Activated CD8-positive, alpha-beta memory T cell treated with anti-CD3 and anti-CD28 coated beads, Interleukin-2, amount 10 ng/mL, durations not matched to agents 7 days and 5 days (primary cell): ENCODE data around the gene PDGFA. TPM values are rescaled to one million over a fixed set of nuclear protein-coding genes. Genes with fewer than 3 reads are reported as not detected.

ENCODE experiments used
- ATAC-seq: fragments of 150-1000 bp; cut with Tn5 transposase; one replicate; pipeline ENCODE4 v1.10.0; 2021; ENCODE audit warnings: moderate library complexity
- CTCF ChIA-PET: fragments of 350-600 bp; sonication (Branson Sonifier 250); formaldehyde crosslinking; loops from one replicate; lab custom pipeline; 2021; ENCODE audit warnings: antibody characterized with exemption; lab: Charles Lee
- DNase-seq: peaks from one replicate; pipeline ENCODE4 v3.0.0-alpha.2; 2020
- H3K27ac Mint-ChIP-seq: one replicate; pipeline ENCODE4 v1.8.0; 2021; ENCODE audit warnings: mild to moderate bottlenecking, mixed read lengths
- H3K27me3 Mint-ChIP-seq: one replicate; pipeline ENCODE4 v1.8.0; 2021; ENCODE audit warnings: mixed read lengths
- H3K36me3 Mint-ChIP-seq: one replicate; pipeline ENCODE4 v1.8.0; 2021; ENCODE audit warnings: mild to moderate bottlenecking, mixed read lengths
- H3K4me1 Mint-ChIP-seq: one replicate; pipeline ENCODE4 v1.8.0; 2021; ENCODE audit warnings: mixed read lengths
- H3K4me3 Mint-ChIP-seq: one replicate; pipeline ENCODE4 v1.8.0; 2021; ENCODE audit warnings: mild to moderate bottlenecking, moderate library complexity, mixed read lengths
- H3K9me3 Mint-ChIP-seq: one replicate; pipeline ENCODE4 v1.8.0; 2022; ENCODE audit warnings: low read depth, mixed read lengths
- total RNA-seq, 2 experiments: library from RNA; stranded (reverse); gene quantifications; one replicate each; pipeline ENCODE4 v1.2.3, GENCODE V29; 2021

Gene PDGFA
- total RNA-seq, 2 experiments from 2014 or later: 0.67 to 2.3 TPM

DNA sequence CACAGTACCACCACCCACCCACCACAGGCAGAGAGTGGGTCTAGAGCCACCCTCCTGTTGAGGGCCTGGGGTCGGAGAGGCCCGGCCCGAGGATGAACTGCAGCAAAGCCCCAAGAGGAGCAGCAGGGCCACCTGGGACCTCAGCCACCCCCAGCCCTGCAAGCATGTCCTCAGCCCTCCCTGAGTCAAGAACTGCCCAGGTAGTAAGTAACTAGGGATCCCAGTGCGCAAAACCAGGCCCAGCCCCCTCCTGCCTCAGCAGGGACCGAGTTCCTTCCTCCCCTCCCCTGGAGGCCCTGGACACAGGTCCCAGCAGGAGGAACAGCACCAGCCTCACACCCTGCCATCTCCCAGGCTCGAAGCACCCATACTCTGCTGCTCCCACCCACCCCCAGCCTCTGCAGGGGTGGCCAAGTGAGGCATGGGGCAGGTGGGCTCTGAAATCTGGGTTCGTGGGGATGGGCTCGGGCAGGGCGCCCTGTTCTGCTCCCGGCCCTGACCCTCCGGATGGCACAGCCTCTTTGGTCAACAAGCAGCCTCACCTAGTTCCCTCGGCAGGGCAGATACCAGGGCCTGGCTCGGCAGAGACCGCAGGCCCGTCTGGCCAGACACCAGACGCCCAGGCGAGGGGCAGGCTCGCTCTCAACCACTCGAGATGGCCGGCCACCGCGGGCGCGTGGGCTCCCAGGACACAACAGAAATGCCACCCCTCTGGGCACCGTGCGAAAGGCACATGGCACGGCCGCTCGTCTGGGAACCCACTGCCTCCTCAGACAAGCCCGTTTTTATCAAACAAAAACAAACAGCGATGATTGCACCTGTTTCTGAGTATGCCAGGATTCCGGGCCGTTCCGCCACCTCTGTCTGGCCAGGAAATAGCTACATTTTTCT is 15.2 kb downstream of the PDGFA start:
- no peaks in the 10 kb centered on the region for H3K4me1 Mint-ChIP-seq
- CTCF ChIA-PET: no interaction called here
- H3K4me3 Mint-ChIP-seq: no peak overlapping the region

DNA sequence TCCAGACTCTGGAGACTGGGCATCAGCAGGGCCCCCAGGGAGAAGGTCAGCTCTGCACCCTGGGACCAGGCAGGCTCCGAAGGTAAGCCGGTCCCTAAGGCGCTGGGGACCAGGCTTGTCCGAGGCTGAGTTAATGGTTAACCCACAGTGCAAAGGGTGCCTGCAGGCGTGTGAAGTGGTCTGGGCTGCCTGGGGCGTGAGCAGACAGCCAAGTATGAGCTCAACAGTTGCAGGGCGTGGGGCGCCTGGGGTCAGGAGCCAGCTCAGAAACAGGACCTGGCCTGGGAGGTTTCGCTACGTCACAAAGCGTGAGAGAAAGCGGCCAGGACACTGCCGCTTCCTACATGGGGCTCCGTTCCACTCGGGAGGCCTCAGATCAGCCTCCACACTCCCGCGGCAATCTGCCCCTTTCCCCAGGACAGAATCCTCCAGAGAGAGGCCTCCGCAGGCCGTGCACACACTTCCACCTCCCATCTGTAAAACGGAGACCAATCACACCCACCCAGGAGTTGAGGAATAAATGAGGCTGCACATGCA is 16.0 kb downstream of the PDGFA start:
- Mint-ChIP-seq H3K4me1 (no peaks in the 10 kb centered on the region), H3K27me3 (no peaks in the 10 kb centered on the region), H3K4me3 (no peak overlapping the region), H3K27ac (no peak overlapping the region), H3K36me3 (no peaks in the 10 kb centered on the region), H3K9me3 (no peaks in the 10 kb centered on the region)
- ATAC-seq (no peak), DNase-seq (no peak)
- CTCF ChIA-PET: no interaction called here

More for the DNA sequence above, 15.2 kb downstream of the PDGFA start:
- ATAC-seq (no peak), DNase-seq (no peak)
- no peaks in the 10 kb centered on the region for H3K36me3 Mint-ChIP-seq
- H3K27ac Mint-ChIP-seq: no peak overlapping the region
- H3K27me3 Mint-ChIP-seq: no peaks in the 10 kb centered on the region
- H3K9me3 Mint-ChIP-seq: no peaks in the 10 kb centered on the region

DNA sequence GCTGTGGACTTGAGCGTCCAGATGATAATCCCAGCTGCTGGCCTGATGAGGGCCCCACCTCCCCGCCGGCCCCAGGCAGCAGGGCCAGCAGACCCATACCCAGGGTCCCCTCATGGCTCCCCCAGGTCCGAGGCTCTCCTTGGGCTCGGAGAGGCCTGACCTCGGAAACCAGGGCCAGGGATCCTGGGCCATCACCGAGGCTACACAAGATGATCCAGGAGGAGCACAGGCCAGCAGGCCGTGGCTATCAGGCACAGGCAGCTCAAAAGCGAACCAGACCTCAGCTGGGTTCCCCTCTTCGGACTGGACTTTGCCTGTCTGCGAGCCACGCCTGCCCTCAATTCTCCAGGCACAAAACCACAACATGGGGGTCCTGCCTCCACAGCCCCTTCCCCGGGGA is 17.4 kb downstream of the PDGFA start:
- Mint-ChIP-seq H3K4me1 (peaks cover 4% of the 10 kb centered on the region), H3K4me3 (no peak overlapping the region), H3K9me3 (no peaks in the 10 kb centered on the region), H3K27me3 (no peaks in the 10 kb centered on the region), H3K27ac (no peak overlapping the region), H3K36me3 (no peaks in the 10 kb centered on the region)
- CTCF ChIA-PET: no interaction called here
- DNase-seq (no peak), ATAC-seq (no peak)

DNA sequence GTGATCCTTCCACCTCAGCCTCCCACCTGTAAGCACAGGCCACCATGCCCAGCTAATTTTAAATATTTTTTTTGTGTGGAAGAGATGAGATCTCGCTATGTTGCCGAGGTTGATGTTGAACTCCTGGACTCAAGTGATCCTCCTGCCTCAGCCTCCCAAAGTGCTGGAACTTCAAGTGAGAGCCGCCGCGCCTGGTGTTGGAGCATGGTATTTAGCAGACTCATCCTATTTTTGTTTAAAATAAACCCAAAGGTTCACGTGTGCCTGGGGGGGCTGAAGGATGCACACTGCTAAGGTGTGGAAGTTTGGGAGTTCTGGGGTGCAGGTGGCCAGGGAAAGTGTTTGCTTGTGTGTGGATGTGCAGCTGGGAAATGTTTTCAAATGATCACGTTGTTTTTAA is 18.1 kb downstream of the PDGFA start:
- Mint-ChIP-seq H3K9me3 (no peaks in the 10 kb centered on the region), H3K4me1 (peaks cover 4% of the 10 kb centered on the region), H3K36me3 (no peaks in the 10 kb centered on the region), H3K27ac (no peak overlapping the region), H3K27me3 (no peaks in the 10 kb centered on the region), H3K4me3 (no peak overlapping the region)
- ATAC-seq (no peak), DNase-seq (no peak)
- CTCF ChIA-PET: no interaction called here

DNA sequence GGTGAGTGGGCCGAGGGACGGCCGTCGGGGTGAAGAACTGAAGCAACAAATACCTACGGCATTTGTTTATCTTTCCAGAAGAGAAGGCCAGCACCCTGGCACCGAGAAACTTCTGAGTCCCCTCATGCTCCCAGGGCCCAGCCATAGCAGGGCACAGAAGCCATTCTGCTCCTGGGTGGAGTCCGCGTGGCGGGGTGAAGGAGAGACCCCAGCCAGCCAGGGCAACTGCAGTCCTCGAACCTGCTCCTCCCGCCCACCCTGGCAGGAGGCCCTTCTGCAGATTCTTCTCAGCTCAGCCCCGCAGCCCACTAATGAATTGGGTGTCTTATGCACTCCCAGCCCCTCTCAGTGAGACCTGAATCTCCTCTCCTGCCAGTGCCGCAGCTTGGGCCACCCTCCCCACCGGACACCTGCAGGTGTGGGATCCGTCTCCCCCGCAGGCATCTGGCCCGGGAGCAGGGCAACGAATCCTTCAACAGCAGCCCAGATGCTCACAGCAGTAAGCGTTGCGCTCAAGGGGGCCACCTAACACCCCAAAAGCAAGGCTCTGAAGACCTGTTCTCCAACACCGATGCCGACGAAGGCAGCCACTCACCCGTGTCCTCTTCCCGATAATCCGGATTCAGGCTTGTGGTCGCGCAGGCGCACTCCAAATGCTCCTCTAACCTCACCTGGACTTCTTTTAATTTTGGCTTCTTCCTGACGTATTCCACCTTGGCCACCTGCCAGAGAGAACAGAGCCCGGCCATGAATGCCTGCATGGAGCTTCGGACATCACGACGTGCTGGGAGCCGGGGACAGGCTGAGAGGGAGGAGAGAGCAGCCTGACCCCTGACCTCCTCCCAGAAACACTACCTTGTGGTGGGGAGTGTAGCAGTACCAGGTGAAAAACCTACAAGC is 18.9 kb downstream of the PDGFA start:
- Mint-ChIP-seq H3K27ac (no peak overlapping the region), H3K4me1 (peaks cover 4% of the 10 kb centered on the region), H3K4me3 (no peak overlapping the region), H3K27me3 (no peaks in the 10 kb centered on the region), H3K36me3 (no peaks in the 10 kb centered on the region), H3K9me3 (no peaks in the 10 kb centered on the region)
- CTCF ChIA-PET: no interaction called here
- DNase-seq: no peak
- ATAC-seq: no peak

DNA sequence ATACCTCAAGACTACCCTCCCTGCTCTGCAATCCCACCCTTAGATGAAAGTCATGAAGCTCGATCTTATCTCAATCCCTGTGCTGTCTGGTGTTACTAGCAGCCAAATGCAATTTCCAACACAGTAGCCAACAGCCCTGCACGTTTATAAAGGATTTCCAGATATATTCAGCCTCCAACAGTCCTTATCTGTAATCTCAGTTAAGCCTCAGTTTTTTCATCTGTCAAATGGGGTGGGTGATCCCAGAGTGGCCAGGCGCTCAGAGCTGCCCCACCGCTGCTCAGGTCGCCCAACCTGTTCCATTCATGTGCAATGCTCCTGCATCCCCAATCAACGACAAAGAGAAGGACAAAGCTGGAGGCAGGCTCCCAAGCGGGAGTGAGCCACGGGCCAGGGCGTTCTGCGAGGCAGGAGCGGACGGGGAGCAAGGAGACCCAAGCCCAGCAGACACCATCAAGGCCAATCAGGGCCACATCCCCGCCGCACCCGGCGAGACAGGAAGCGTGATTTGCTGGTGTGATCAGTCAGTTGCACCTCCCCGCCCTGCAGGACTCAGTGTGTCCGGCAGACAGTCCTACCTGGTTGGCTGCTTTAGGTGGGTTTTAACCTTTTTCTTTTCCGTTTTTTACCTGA is 19.7 kb downstream of the PDGFA start:
- ATAC-seq (no peak), DNase-seq (no peak)
- CTCF ChIA-PET: no interaction called here
- H3K27me3 Mint-ChIP-seq: no peaks in the 10 kb centered on the region
- H3K4me1 Mint-ChIP-seq: peaks cover 4% of the 10 kb centered on the region
- no peaks in the 10 kb centered on the region for H3K9me3 Mint-ChIP-seq
- no peaks in the 10 kb centered on the region for H3K36me3 Mint-ChIP-seq
- H3K27ac Mint-ChIP-seq: no peak overlapping the region
- H3K4me3 Mint-ChIP-seq: no peak overlapping the region

DNA sequence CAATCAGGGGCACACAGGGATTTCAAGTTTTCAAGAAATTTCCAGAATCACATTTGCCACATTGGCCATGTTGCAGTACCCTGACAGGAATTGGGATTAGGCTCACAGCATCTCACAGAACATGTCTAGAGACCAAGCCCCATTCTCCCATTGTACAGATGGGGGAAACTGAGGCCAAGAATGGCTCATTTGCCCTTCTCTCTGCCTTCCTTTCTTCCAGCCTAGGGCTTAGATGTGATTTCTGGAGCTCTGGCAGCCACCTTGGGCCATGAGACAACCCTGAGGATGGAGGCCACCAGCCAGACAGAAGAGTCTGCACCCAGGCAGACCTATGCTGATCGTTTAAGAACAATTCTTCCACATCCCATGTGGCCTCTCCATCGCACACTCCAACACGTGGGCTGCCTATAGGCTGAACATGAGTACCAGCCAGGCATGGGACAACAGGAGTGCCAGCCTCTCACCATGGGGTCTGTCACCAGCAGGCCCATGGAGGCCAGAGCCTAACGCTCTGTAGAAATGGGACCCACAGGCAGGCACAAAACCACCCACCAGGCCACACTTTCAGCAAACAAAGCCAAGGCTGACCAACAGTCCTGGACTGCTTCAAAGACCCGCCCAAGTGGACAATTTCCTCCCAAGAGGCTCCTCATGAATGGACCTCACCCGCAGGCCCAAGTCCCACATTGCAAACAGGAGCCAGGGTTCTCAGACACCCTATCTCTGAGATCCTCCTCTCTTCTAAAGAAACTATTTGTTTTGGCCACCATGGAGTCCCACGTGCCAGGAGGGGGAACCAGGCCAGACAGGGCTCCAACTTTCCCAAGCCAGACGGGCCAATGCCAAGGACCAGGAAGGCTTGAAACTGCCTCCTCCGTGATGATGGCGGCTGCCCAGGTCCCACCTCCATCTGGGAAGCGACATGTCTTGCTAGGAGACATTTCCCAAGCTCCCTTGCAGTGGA is 20.7 kb downstream of the PDGFA start:
- peaks cover 4% of the 10 kb centered on the region for H3K4me1 Mint-ChIP-seq
- H3K27ac Mint-ChIP-seq: no peak overlapping the region
- ATAC-seq (no peak), DNase-seq (no peak)
- H3K4me3 Mint-ChIP-seq: no peak overlapping the region
- H3K36me3 Mint-ChIP-seq: no peaks in the 10 kb centered on the region
- H3K9me3 Mint-ChIP-seq: no peaks in the 10 kb centered on the region
- H3K27me3 Mint-ChIP-seq: no peaks in the 10 kb centered on the region
- CTCF ChIA-PET: no interaction called here

DNA sequence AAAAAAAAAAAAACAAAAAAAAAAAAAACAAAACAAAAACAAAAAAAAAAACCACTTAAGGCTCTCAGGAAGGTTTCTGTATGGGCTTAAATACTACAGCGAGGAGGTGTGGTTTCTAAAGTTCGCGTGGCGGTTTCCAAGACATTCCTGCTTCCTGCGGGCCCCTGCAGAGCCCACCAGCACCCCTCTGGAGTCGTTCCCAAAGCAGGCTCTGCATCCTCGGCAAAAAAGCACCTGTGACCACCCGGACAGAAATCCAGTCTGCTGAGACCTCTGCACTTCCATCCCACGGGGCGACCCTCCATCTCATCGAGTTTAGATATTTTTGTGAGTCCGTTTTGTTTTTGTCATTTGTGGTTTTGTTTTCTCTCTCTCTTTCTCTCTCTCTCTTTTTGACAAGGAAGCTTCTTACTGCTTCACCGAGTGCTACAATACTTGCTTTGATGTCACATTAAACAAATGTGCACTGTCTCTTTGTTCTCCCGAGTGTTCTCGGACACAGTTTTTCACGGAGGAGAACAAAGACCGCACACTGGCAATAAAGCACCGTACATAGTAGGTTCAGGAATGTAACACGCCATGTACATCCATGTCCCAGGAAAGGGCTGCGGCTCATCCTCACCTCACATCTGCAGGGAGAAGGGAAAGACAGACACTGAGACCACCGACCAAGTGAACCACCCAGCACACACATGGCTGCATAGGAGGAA is 21.5 kb downstream of the PDGFA start:
- ATAC-seq (no peak), DNase-seq (no peak)
- CTCF ChIA-PET: no interaction called here
- no peaks in the 10 kb centered on the region for H3K27me3 Mint-ChIP-seq
- H3K4me1 Mint-ChIP-seq: peaks cover 4% of the 10 kb centered on the region
- no peak overlapping the region for H3K4me3 Mint-ChIP-seq
- no peak overlapping the region for H3K27ac Mint-ChIP-seq
- H3K36me3 Mint-ChIP-seq: no peaks in the 10 kb centered on the region
- H3K9me3 Mint-ChIP-seq: no peaks in the 10 kb centered on the region

DNA sequence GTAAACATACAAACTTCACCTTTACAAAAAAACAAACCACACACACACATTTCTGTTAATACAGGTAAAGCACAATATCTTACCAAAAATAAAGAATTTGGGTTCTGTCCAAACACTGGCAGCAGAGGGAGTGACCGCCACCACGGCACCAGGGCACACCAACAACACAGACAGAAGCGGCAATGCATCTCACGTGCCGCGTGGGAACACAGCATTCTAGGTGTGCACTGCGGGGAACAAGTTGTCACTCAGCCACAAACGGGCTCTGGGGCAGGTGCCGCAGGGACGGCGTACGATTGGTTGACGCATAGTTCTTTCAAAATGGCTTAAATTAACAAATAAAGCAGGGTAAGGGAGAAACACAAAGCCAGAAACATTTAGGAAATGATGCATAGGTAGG is 22.3 kb downstream of the PDGFA start:
- H3K9me3 Mint-ChIP-seq: no peaks in the 10 kb centered on the region
- no peak overlapping the region for H3K27ac Mint-ChIP-seq
- no peaks in the 10 kb centered on the region for H3K36me3 Mint-ChIP-seq
- CTCF ChIA-PET: no interaction called here
- no peak overlapping the region for H3K4me3 Mint-ChIP-seq
- no peak for DNase-seq
- H3K4me1 Mint-ChIP-seq: peaks cover 4% of the 10 kb centered on the region
- H3K27me3 Mint-ChIP-seq: no peaks in the 10 kb centered on the region
- no peak for ATAC-seq

DNA sequence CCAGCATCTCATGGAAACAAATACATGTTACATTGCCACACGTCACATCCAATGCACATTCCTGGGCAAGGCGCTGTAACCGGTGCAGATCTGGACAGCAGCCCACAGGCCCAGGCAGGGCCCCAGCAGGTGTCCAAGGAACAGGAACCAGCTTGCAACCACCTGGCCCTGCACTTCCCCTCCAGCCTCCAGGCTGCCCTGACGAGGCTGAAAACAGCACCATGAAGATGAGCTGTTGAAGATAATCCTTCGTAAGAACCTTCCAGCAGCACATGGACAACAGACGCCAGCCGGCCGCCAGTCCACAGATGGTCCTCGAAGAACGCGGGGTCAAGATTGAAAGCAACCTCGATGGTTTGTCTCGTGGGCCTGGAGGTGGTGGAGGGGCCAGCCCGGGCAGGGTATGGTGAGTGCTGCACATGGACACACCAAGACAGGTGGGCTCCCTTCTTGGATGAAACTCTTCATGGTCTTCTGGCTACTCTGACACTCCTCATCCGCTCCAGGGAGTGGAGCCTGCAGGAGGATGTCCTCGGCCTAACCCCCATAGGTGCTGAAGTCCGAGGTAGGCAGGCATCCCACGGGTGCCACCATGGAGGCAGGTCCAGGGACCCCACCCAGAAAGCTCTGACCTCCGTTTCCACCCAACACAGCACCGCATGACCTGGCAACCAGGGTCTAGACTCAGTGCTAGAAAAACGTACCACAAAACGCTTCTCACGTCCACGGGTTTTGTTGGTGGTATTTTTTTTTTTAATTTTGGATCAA is 22.9 kb downstream of the PDGFA start:
- no peaks in the 10 kb centered on the region for H3K36me3 Mint-ChIP-seq
- CTCF ChIA-PET: no interaction called here
- H3K4me3 Mint-ChIP-seq: no peak overlapping the region
- H3K27me3 Mint-ChIP-seq: no peaks in the 10 kb centered on the region
- no peak for DNase-seq
- H3K4me1 Mint-ChIP-seq: peaks cover 4% of the 10 kb centered on the region
- no peaks in the 10 kb centered on the region for H3K9me3 Mint-ChIP-seq
- no peak overlapping the region for H3K27ac Mint-ChIP-seq
- ATAC-seq: no peak

DNA sequence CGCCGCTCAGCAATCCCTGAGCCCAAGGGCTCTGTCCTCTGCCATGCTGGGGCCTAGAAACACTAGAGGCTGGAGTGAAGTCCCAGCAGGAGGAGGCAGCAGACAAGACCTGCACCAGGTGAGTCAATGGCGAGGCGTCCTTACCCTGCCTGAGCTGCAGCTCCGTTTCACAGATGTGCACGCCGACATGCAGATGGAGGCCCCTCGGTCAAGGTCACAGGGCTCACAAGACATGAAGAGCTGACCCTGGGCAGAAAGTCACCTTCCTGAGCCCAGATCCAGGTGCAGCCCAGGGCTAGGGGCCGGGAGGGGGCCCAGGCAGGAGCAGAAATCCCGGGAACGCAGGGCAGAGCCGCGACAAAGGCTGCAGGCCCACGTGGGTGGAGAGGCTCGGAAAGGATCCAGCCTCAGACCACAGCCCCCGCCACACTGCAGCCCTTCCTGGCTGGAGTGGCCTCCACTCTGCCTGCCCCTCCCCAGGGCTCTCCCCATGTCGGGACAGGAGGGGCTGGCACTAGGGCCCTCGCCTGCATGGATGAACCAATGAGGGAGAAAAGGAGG is 23.8 kb downstream of the PDGFA start:
- Mint-ChIP-seq H3K9me3 (no peaks in the 10 kb centered on the region), H3K27me3 (no peaks in the 10 kb centered on the region), H3K27ac (no peak overlapping the region), H3K4me3 (no peak overlapping the region), H3K36me3 (no peaks in the 10 kb centered on the region), H3K4me1 (peaks cover 4% of the 10 kb centered on the region)
- ATAC-seq (no peak), DNase-seq (no peak)
- CTCF ChIA-PET: no interaction called here
